GM21423 (cell line): ENCODE measurements around the gene PTGER4.

Experiments used
- ATAC-seq: cut with Tn5 transposase; IDR thresholded peaks from one replicate; pipeline ENCODE4 v1.9.1; 2021; ENCODE audit warnings: mild to moderate bottlenecking, moderate library complexity; ENCODE audit not compliant: unreplicated experiment

Gene PTGER4

DNA sequence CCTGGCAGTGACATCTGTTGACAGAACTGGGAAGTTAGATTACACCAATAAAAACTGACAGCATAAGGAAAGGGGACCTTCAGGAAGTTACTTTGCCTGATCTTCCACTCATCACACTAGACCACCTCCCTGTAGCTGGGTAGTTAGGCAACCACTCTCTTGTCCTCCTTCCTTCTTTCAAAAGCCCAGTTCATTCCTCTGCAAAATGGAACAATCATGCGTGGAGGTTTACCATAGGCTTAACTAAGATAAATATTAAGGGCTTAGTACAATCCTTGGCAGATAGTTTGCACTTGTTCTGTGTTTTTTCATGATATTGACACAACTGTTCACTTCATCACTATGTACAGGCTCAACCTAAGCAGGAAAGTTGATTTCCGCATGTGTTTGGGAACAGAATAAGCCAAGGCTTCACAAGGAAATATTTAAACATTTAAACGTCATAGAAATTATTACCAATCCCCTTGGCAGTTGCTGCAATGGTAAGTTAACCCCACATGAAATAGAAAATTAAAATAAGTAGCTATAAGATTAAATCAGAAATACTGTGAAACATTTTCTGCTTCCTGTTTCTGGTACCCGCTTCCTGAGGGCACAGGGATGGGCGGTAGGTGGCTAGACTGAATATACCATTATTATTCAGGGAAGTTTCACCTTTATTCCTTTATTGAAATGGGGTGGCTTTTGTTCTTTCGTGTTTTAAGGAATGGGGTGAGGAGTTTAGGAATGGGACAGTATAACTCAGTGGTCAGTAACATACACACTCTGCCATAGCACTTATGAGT lies 9.9 kb upstream of the PTGER4 start:
- no peak for ATAC-seq

DNA sequence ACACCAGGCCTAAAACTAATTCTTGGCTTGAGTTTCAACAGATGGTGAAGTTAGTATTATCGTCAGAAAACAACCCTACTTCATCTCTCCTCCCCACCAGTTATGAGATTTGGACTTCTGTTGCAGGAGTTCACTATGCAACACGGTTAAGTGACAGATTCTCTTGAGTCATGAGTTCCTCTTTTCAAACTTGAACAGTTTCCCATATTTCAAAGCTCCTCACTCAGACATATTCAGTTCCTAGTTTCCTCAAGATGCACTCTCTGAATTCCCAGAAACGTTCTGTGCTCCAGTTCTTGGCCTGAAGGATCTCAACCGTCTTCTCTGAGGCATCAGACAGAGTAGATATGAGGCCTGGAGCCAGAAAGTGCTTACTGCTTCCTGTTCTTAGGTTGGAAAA lies 7.3 kb upstream of the PTGER4 start:
- ATAC-seq, result no peak

DNA sequence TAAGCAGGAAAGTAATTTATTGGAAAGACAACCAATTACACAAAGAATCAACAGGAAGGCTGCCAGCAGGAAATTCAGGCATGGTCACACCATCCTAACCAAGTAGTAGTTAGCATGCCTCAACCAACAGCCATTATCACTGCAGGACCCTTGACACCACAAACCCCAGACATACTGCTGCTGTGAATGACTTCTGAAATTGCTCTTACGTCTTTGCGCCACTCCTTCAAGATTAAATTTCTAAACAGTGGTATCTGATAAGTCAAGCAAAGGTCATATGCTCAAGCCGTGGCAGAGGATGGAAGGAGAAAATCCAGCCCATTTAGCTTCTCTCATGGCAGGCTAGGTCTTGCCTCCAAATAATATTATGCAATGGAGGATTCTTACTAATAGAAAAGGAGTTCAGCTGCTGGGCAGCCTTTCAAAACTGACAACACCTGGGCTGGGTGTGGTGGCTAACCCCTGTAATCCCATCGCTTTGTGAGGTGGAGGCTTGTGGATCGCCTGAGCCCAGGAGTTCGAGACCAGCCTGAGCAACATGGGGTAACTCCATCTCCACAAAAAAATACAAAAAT lies 5.0 kb upstream of the PTGER4 start:
- no peak for ATAC-seq

DNA sequence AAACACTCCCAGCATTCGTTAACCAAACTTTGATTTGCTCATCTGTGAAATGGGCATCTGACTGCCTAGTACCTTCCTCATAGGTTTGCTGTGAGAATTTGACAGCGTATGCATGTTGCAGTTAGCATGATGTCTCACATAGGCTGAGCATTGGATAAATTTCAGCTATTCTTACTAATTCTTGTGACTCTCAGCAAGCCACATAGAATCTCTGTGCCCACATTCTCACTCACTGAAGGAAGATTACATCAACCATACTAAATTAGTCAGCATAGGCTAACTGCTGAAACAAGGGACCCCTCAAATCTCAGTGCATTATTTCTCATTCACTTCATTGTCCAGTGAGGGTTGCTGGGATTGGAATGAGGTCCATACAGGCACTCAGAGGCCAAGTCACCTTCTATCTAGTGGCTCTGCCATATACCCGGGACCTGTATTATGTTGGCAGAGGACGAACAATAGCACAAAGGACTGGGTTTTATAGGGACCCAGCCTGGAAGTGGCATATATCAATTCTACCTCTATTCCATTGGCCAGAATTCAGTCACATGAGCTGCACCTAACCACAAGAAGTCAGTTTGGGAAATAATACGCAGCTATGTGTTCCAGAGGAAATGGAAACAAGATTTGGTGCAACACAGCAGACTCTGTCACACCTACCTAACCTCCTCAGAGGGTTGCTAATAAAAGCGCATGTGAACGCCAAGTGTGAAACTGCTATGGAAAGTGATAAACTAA lies 4.2 kb upstream of the PTGER4 start:
- no peak for ATAC-seq

DNA sequence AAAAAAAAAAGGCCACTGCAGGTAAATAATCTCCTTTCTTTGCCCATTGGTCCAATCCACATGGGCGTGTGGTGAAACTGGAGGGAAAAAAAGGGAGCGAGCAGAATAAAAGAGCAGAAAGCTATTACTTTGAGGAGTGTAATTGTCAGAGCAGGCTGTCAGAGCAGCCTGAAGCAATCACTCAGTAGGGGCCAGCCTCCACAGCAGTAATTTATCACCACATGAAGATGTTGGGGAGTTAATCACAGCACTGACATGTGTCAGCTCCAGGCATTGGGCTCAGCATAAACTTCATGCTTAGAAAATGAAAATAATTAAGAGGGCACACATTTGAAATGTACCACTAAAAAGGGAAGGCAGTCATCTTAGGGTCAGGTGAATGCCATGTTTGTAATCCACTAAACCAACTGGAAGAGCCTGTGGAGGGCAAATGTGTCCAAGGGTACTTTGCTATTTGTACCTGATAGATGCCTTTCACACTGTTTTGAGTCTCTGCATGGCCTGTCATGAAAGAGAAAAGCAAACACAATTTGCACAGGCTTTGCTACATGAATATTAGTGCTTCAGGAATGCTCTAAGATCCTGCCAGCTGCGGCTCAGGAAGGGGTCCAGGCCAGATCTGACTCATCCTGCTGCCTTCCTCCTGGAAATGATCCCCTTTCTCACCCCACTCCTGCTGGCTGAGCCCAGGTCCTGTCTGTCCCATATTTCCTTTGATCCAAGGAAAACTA lies 2.9 kb upstream of the PTGER4 start:
- no peak for ATAC-seq

DNA sequence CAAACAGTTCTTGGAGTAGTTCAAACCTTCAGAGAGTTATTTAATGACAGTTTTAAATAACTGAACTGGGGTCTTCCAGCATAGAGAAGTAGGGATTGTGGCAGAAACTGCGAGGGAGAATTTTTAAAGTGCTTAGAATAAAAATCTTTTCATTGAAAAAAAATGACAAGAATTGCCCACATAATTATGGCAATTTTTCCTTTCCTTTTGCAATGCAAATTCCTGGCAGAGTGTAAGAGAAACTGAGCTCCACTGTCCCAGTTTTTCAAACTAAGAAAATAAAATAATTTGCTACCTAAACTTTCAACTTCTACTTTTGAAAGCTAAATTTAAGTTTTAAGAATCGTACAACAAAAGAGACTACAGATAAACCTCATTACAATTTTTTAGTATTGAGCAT lies 2.3 kb upstream of the PTGER4 start:
- no peak for ATAC-seq

DNA sequence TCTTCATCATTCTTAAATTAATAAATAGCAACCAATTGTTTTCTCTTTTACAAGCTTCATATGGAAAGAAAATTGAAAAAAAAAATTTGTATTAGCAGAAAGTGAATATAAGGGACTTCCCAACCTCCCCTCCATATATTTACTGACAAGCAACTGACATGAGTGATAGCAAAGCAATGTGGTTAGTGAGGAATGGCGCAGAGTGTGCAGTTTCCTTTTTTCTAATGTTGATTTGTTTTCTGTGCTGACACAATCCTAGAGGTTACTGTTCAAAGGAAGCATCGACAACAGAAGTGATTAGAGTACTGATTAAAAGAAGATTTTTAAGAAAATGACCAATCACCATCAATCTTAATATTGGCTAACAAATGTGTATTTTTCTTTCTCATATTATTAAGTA lies 1.7 kb upstream of the PTGER4 start:
- no peak for ATAC-seq

DNA sequence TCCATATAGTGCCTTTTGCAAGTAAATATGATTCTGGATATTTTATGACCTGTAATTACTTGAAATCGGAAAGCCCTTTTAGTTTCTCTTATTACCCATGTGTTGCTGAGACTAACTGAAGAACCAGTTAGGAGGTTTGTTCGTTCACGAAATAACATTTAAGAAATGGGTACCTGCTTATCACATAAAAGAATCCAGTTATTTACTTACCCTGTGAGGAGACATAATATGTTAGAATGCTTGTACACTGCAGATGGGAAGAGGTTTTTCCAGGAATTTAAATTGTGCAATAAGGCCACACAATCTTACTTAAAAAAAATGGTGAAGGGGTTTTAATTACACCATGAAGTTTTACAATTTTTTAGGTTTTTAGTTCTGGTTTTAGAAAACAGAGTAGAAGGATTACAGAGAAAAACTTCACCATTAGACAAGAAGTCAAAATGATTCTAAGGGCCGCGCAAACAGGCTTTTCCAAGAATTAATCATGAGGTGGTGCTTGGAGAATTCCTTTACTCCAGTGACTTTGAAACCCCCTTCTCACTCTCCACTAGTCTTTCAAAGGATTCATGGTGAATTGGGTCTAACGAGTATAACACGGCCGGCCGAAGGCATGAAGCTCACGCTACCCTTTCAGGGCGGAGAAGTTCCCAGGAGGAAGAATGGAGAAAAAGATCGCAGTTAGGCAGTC lies 1.1 kb upstream of the PTGER4 start:
- no peak for ATAC-seq

DNA sequence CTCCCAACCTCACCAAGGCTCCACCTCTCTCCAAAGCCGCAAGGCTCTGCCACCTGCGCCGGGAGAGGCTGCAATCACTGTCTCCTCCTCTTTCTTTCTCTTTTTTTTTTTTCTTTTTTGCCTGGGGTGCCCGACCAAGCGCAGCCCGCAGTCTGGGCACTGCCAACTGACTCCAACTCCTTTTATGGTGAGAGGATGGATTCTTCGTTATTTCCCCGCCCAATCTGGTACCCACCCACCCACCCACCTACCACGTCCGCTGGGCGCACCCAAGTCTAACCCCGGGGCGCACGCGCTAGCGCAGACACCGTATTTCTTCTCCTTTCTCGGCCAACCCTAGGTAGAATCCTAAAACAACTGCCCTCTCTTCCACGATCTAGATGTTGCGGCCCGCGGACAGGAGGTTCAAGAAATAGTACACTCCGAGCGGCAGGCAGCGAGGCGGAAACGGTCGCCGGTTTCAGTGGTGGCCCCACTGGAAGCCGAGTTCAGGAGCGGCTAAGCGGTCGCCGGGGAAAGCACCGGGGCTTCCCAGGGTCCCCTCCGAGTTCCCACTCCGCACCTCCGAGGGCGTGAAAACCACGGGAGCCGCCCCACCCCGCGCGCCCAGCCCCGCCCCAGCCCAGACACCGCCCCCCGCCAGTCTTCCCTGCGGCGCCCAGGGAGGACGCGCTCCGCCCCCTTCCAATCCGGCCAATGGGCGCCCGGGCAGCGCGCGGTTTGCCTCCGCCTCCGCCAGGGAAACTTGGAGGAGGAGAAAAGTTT lies 385 bp upstream of the PTGER4 start:
- peak; percentile 66 for ATAC-seq

DNA sequence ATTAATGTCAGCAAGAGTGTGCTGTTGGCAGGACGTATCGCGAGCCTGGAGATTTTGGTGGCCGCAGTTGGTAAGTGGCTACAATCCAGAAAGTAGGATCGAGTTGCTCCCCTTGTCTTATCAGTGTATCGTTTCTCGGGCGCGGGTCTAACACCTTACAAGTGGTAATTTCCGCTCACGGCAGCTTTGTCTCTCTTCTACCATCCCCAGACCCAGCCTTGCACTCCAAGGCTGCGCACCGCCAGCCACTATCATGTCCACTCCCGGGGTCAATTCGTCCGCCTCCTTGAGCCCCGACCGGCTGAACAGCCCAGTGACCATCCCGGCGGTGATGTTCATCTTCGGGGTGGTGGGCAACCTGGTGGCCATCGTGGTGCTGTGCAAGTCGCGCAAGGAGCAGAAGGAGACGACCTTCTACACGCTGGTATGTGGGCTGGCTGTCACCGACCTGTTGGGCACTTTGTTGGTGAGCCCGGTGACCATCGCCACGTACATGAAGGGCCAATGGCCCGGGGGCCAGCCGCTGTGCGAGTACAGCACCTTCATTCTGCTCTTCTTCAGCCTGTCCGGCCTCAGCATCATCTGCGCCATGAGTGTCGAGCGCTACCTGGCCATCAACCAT lies 1.1 kb downstream of the PTGER4 start:
- ATAC-seq, result no peak

DNA sequence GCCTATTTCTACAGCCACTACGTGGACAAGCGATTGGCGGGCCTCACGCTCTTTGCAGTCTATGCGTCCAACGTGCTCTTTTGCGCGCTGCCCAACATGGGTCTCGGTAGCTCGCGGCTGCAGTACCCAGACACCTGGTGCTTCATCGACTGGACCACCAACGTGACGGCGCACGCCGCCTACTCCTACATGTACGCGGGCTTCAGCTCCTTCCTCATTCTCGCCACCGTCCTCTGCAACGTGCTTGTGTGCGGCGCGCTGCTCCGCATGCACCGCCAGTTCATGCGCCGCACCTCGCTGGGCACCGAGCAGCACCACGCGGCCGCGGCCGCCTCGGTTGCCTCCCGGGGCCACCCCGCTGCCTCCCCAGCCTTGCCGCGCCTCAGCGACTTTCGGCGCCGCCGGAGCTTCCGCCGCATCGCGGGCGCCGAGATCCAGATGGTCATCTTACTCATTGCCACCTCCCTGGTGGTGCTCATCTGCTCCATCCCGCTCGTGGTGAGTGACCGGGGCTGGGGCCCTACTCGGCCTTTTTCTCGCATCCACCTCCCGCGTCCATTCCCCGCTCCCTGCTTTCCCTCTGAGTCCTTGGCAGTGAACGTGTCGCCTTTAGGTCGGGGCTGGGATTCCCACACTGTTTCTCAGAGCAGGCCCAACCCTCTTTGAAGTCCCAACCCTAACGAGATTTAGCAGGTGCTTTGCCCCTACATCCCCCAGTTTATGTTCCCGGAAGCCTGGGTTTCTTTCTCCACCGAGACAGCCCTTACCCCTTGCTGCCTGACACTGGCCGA lies 1.8 kb downstream of the PTGER4 start:
- peak; percentile 26 for ATAC-seq

DNA sequence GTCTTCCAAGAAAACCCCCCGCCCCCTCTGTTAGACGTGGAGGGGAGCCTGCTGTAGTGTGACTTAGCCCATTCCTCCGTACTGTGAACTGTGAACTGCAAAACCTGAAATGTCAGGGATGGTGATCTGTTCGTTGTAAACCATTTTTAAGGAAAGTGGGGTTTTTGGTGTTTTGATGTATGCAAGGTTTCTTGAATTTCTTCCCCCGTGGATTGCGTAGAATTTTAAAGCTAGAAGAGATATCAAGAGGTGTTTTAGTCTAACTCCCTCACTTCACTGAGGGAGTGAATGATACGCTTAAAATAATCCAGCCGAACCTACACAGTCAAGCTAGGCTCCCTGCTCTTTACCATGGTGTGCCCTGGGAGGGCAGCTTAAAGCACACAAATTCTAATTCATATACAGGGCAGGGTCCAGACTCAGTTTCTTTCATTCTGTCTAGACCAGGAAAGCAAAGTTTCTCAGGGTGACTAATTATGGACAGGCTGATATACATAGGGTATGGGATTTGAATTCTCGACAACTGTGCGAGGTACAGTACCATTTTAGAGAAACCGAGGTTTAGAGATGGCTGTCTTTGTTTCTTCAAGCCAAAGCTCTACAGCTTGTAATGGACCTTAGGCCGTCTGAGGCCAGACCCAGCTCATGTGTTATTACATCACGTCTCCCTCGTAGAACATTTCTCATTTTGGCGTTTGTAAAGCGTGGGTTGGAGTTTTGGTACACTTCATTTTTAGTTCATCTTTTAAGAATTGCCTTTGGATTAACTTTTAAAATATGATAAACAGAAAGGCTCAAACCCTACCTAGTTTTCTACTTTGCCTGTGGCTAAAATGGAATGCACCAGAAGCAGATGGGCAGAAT lies 2.7 kb downstream of the PTGER4 start:
- no peak for ATAC-seq

DNA sequence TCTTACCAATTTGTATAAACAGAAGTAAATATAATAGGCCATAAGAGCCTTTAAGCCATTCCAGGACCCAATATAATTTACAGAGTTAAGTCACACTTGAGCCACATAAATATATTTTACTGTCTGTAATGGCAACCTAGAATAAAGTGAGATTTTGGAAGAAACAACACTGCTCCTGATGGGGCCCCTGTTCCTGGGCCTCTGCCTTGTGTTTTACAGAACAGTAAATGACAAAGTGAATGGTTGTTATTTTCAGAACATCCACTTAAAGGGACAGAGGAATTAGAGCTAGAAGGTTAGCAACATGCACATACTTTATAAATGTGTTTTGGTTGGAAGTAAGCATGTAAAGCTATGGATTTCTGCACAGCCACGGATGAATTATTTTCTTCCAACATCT lies 3.6 kb downstream of the PTGER4 start:
- no peak for ATAC-seq

DNA sequence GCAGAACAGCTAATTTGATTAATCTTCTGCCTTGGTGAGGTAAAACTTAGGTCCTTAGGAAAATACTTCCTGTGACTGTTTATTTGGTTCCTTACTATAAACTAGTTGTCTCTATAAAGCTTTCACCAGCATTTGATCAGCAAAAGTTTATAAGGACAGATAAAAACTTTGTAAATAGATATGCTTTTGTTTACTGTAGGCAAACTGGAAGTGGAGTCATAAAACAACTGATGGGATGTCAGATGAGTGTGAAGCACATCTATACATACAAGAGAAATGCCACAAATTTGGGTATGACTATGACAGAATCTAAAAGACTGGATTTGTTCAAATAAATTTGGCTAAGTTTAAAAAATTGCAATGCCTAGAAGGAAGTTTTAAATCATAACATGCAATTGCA lies 5.5 kb downstream of the PTGER4 start:
- ATAC-seq, result no peak

DNA sequence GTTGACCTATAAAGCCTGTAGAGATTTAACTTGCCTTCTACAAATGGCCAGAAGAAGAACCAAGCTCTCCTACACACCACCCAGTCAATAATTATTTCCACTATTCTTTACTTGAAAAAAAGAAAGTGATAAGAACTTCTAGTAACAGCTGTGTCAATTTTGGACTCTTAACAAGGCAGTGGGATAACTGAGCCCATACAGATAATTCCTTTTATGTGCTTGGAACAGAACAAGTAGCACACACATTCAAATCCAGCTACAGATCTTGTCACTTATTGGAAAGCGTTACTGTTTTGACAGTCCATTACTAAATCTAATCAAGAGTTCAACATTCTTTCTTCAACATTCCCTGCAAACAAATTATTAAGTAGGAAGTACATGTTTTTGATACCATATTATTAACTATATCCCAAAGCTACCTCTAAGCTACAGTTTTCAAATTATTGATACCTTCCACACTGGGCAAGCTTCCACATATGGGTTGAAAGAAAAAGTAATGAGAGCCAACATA lies 6.3 kb downstream of the PTGER4 start:
- ATAC-seq, result no peak

DNA sequence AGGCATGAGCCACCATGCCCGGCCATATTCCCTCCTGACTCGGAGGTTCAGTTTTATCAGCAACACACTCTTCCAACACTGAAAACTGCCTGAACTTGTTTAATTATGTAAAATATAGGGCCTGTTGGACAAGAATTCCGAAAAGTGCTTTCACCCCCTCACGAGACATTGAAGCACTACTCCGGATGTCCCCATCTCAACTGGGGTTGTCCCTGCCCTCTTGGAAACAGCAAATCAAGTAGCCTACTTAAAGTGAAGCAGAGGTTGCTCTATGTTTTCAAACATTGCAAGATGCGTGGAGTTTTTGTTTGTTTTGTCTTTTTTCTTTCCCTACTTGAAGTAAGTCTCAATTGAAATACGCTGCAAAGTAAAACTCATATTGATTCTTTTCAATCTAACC lies 7.6 kb downstream of the PTGER4 start:
- ATAC-seq, result no peak

DNA sequence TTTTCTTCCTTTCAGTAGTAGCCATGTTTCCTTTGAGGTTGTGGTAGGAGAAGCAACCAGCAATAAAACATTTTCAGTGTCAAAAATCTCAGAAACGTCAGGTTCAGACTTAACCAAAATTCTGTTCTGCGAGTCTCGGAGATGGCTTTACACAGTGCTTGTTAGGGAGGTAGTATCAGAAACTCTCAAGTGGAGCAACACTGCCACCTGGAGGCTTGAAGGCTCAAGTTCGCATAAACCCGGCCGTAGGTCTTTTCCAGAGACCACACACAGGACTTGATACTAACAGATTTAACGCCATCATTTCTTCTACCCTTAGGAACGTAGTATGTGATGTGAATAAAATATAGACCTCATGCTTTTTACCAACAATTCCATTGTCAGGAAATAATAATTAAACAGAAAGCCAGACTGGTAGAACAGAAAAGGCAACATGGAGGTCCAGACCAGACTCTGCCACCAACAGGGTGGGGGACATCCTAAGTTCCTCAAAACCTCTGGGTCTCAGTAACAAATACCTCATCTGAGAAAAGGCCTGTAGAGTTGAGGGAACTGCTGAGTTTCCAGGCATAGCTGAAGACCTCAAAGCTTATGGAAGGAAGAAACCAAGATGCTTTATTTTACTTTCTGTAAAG lies 8.5 kb downstream of the PTGER4 start:
- peak; percentile 74 for ATAC-seq
